HG02642 (cell line): ENCODE data around the gene FUT2.
"Not testable (repeated sequence)": the region's sequence is repeated elsewhere in the genome, so short reads cannot be mapped to it uniquely, and the experiment has no call there.

Experiments used
- ATAC-seq: cut with Tn5 transposase; IDR thresholded peaks from one replicate; pipeline ENCODE4 v1.9.1; 2021; ENCODE audit warnings: mild to moderate bottlenecking; ENCODE audit not compliant: unreplicated experiment, poor library complexity

Gene FUT2

GRCh38 chr19:48670699-48671445, 24.9 kb upstream of the FUT2 start:
- no peak for ATAC-seq

- no peak for ATAC-seq
These were observed 24.2 kb upstream of the FUT2 start for GRCh38 chr19:48671446-48671995.

GRCh38 chr19:48672994-48673393, 22.8 kb upstream of the FUT2 start, which contains the start of gene NTN5:
Gene NTN5 (minus strand): TSS chr19:48673017. CDS start chr19:48670986, 2,031 bp downstream.
- ATAC-seq = no peak

GRCh38 chr19:48673436-48674100, 22.2 kb upstream of the FUT2 start:
- no peak for ATAC-seq

GRCh38 chr19:48674216-48674809, 21.5 kb upstream of the FUT2 start:
- no peak for ATAC-seq

GRCh38 chr19:48674921-48675824, 20.6 kb upstream of the FUT2 start:
- no peak for ATAC-seq

GRCh38 chr19:48676487-48676886, 19.3 kb upstream of the FUT2 start:
- ATAC-seq = no peak

- no peak for ATAC-seq
These were observed 18.9 kb upstream of the FUT2 start for GRCh38 chr19:48676887-48677286.

GRCh38 chr19:48678201-48678600, 17.6 kb upstream of the FUT2 start:
- ATAC-seq = no peak

- ATAC-seq = not testable (repeated sequence)
These were observed 15.8 kb upstream of the FUT2 start for GRCh38 chr19:48680006-48680405.

GRCh38 chr19:48680436-48681126, 15.2 kb upstream of the FUT2 start:
- no peak for ATAC-seq

- no peak for ATAC-seq
These were observed 14.7 kb upstream of the FUT2 start for GRCh38 chr19:48681127-48681470.

- no peak for ATAC-seq
These were observed 12.4 kb upstream of the FUT2 start for GRCh38 chr19:48683349-48683748.

- ATAC-seq = no peak
These were observed 10.2 kb upstream of the FUT2 start for GRCh38 chr19:48685583-48685982.

- no peak for ATAC-seq
These were observed 9.7 kb upstream of the FUT2 start for GRCh38 chr19:48686088-48686487.

- not testable (repeated sequence) for ATAC-seq
These were observed 9.1 kb upstream of the FUT2 start for GRCh38 chr19:48686637-48687036.

GRCh38 chr19:48687776-48688175, 8.0 kb upstream of the FUT2 start:
- ATAC-seq = no peak

- no peak for ATAC-seq
These were observed 6.3 kb upstream of the FUT2 start for GRCh38 chr19:48689449-48689848.

GRCh38 chr19:48693629-48694028, 2.1 kb upstream of the FUT2 start:
- ATAC-seq = not testable (repeated sequence)
